ENCODE data around the gene SCAANT1.

- TF ChIP-seq GATA2 (IDR thresholded peaks at IDR 0.05; ENCODE audit: low read depth, low read length) = no peak
- TF ChIP-seq GATA3 (IDR thresholded peaks at IDR 0.05; ENCODE audit: low read depth, low read length) = no peak
These were observed 3.4 kb downstream of the SCAANT1 start for GRCh38 chr3:63908776-63909175.

Data from SH-SY5Y (cell line).